Suprapubic skin (tissue), 4 donors: Measurements from ENCODE around the gene TKT. TPM values are rescaled to one million over a fixed set of nuclear protein-coding genes. Genes with fewer than 3 reads are reported as not detected.

Experiments used
- DNase-seq, 2 donors: peaks; one replicate each; pipeline ENCODE4 v3.0.0-alpha.2; 2019; ENCODE audit warnings: low spot score in 2 of 2
- H3K27ac ChIP-seq: fragments of 200-600 bp; sonication (generic); one replicate; pipeline ENCODE4 v1.5.1; 2019
- H3K27me3 ChIP-seq: fragments of 200-600 bp; sonication (generic); one replicate; pipeline ENCODE4 v1.5.1; 2019
- H3K36me3 ChIP-seq: fragments of 200-600 bp; sonication (generic); one replicate; pipeline ENCODE4 v1.5.1; 2019
- H3K4me1 ChIP-seq: fragments of 200-600 bp; sonication (generic); one replicate; pipeline ENCODE4 v1.5.1; 2019
- H3K4me3 ChIP-seq: fragments of 200-600 bp; sonication (generic); one replicate; pipeline ENCODE4 v1.5.1; 2019; ENCODE audit warnings: mild to moderate bottlenecking
- H3K9me3 ChIP-seq: fragments of 200-600 bp; sonication (generic); one replicate; pipeline ENCODE4 v1.5.1; 2019
- EP300 ChIP-seq: sonication (generic); formaldehyde crosslinking; IDR thresholded peaks from one replicate; pipeline ENCODE4 v1.6.1; 2017; ENCODE audit warnings: antibody characterized with exemption
- POLR2A ChIP-seq, 2 donors: fragments of 450-650 bp; IDR thresholded peaks; one replicate each; pipeline ENCODE4 v1.6.1; 2017; ENCODE audit warnings: antibody characterized with exemption in 2 of 2, mild to moderate bottlenecking in 2 of 2, moderate library complexity in 2 of 2
- POLR2AphosphoS5 ChIP-seq, 3 donors: sonication (generic); formaldehyde crosslinking; IDR thresholded peaks; one replicate each; pipeline ENCODE4 v1.6.1; 2017; ENCODE audit warnings: antibody characterized with exemption in 3 of 3
- WGBS: methylation state at CpG from one replicate; pipeline ENCODE4 v1.1.5; 2018; 5-methylcytosine and 5-hydroxymethylcytosine counted together
- total RNA-seq, 4 donors: library from RNA; depleted of rRNA; stranded (reverse); fragments of >200 nt; gene quantifications; one replicate each; pipeline ENCODE4 v1.1.0, GENCODE V29; 2016
- TF ChIP-seq, protein P1 (sequence below), 2 donors: fragments of 200-600 bp in 1 of 2; fragments of 450-650 bp in 1 of 2; sonication (generic) in 1 of 2; IDR thresholded peaks; one replicate each; pipeline ENCODE4 v1.5.1; 2016 to 2019; ENCODE audit warnings: antibody characterized with exemption in 2 of 2, mild to moderate bottlenecking in 1 of 2, moderate library complexity in 1 of 2

Gene TKT
- total RNA-seq, 4 donors from 2014 or later, result 107 to 194 (median 155) TPM

DNA sequence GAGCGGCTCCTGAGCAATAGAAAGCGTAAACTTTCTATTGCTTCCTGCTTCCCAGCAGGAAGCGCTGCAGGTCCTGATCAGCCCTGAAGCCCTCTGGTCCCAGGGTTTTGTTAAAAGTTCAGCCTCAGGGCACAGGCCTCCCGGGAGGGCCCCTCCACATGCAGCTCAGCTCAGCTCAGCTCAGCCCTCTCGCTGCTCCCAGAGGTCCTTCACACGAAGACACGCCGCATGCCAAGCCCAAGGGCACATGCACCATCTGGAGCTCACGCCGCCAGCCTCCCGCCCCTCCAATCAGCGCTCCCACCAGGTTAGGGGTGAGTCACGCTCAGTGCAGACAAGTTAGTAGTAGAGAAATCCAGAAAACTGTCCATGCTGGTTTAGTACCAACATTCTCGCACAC lies 12.7 kb downstream of the TKT start:
- H3K4me1 ChIP-seq, result peaks cover 25% of the 10 kb centered on the region
- no peak for DNase-seq
- WGBS, result 50% methylated on average over 13 of the region's 14 CpGs

DNA sequence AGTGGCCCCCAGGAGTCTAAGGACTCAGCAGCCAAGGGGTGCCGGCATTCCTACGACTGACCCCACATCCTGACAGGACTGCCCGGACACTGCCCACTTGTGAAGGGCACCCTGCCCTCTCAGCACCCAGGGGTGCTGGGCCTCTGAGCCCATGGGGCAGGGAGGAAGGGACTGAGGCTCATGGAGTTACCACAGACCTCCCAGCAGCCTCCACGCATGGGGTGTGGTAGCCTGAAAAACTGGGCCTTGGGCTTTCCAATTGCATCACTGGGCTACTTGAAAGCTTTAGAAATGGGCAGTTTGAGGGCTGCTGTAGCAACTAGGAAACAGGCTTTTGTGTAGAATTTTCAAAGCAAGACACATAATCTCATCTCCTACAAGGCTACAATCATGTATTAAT lies 13.2 kb downstream of the TKT start:
- TF ChIP-seq EP300 (no peak), POLR2A (IDR thresholded peaks at IDR 0.05) (no peak), POLR2AphosphoS5 (IDR thresholded peaks at IDR 0.05) (no peak)
- TF ChIP-seq, protein P1, sequence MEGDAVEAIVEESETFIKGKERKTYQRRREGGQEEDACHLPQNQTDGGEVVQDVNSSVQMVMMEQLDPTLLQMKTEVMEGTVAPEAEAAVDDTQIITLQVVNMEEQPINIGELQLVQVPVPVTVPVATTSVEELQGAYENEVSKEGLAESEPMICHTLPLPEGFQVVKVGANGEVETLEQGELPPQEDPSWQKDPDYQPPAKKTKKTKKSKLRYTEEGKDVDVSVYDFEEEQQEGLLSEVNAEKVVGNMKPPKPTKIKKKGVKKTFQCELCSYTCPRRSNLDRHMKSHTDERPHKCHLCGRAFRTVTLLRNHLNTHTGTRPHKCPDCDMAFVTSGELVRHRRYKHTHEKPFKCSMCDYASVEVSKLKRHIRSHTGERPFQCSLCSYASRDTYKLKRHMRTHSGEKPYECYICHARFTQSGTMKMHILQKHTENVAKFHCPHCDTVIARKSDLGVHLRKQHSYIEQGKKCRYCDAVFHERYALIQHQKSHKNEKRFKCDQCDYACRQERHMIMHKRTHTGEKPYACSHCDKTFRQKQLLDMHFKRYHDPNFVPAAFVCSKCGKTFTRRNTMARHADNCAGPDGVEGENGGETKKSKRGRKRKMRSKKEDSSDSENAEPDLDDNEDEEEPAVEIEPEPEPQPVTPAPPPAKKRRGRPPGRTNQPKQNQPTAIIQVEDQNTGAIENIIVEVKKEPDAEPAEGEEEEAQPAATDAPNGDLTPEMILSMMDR (IDR thresholded peaks at IDR 0.05), result no peak
- no peaks in the 10 kb centered on the region for H3K9me3 ChIP-seq
- no peak for DNase-seq
- H3K4me3 ChIP-seq, result no peak overlapping the region
- H3K4me1 ChIP-seq, result peaks cover 30% of the 10 kb centered on the region
- peaks cover 44% of the 10 kb centered on the region for H3K36me3 ChIP-seq
- H3K27me3 ChIP-seq, result no peaks in the 10 kb centered on the region
- no peak overlapping the region for H3K27ac ChIP-seq
- 65% methylated on average over 3 of the region's 4 CpGs for WGBS

More for the DNA sequence above, 12.7 kb downstream of the TKT start:
- Histone ChIP-seq H3K27ac (no peak overlapping the region), H3K4me3 (no peak overlapping the region), H3K27me3 (no peaks in the 10 kb centered on the region), H3K9me3 (no peaks in the 10 kb centered on the region), H3K36me3 (peaks cover 41% of the 10 kb centered on the region)
- TF ChIP-seq POLR2A (IDR thresholded peaks at IDR 0.05) (no peak), POLR2AphosphoS5 (IDR thresholded peaks at IDR 0.05) (no peak), EP300 (no peak)
- TF ChIP-seq, protein P1 (IDR thresholded peaks at IDR 0.05), result no peak

DNA sequence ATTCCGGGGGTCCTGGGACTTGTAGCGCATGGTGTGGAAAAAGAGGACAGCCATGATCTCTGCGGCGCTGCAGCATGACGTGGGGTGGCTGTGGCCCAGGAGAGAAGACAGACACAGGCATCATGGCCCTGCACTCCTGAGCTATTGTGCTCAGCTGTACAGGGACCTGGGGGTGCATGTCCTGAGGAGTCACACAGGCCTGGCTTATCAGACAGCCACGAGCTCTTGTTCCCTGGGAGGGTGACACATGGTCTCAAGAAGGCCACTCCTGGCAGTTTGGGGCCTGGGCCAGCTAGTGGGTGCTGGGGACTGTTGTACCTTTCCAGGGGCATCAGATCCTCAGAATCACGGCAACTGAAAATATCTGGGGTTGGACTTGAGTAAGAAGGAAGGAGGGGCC lies 13.7 kb downstream of the TKT start:
- peaks cover 32% of the 10 kb centered on the region for H3K4me1 ChIP-seq
- H3K36me3 ChIP-seq, result peaks cover 49% of the 10 kb centered on the region
- 93% methylated on average over 6 of the region's 7 CpGs for WGBS
- H3K27ac ChIP-seq, result no peak overlapping the region
- no peaks in the 10 kb centered on the region for H3K9me3 ChIP-seq
- TF ChIP-seq POLR2AphosphoS5 (IDR thresholded peaks at IDR 0.05), result no peak
- no peak for TF ChIP-seq EP300
- TF ChIP-seq POLR2A (IDR thresholded peaks at IDR 0.05), result no peak
- TF ChIP-seq, protein P1 (IDR thresholded peaks at IDR 0.05), result no peak
- H3K27me3 ChIP-seq, result no peaks in the 10 kb centered on the region
- H3K4me3 ChIP-seq, result no peak overlapping the region
- no peak for DNase-seq

DNA sequence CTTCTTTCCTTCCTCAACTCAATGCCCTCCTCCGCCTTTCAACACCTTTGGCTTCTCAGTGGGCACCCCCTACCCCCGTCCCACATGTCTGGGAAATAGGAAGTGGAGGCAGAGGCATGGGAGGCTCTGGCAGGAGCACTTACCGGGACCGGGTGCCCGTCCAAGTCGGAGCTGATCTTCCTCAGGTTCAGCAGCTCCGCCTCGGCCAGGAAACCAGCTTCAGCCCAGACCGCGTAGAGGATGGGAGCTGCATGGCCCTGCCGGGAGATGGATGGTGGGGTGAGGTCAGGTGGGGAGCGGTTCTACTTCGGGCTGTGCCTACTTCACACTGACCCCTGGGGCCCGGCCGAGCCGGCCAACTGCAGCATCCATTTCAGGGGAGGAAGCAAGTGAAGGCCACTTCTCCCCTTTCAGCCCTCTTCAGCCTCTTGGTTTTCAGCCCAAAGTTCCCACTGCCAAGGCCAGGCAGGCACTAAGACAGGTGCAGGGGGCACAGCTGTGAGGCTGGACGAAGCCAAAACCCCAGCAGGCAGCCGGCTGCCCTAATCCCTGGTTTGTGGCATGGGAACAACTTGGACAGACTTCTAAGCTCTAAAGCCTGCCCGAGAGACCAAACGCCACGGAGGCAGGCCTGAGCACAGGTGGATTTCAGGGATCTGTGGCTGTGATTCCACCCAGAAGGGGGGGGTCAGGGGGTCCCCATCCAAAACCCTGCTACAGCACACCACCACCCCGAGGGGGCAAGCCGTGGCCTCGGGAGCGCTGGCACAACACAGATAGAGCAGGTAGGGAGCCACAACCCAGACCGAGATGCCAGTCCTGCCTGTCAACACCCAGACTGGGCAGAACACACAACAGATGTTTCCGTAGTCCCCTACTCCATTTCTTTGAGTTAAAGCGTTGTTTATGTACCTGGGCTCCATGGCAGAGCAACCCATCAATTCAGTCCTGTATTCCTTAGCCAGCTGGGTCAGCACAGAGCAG lies 14.5 kb downstream of the TKT start:
- Histone ChIP-seq H3K27ac (no peak overlapping the region), H3K27me3 (no peaks in the 10 kb centered on the region), H3K4me1 (peaks cover 37% of the 10 kb centered on the region), H3K9me3 (no peaks in the 10 kb centered on the region), H3K4me3 (no peak overlapping the region), H3K36me3 (peaks cover 58% of the 10 kb centered on the region)
- no peak for TF ChIP-seq POLR2A (IDR thresholded peaks at IDR 0.05)
- TF ChIP-seq, protein P1 (IDR thresholded peaks at IDR 0.05), result no peak
- TF ChIP-seq EP300, result no peak
- TF ChIP-seq POLR2AphosphoS5 (IDR thresholded peaks at IDR 0.05), result no peak
- 94% methylated on average over 20 of the region's 28 CpGs for WGBS
- no peak for DNase-seq

DNA sequence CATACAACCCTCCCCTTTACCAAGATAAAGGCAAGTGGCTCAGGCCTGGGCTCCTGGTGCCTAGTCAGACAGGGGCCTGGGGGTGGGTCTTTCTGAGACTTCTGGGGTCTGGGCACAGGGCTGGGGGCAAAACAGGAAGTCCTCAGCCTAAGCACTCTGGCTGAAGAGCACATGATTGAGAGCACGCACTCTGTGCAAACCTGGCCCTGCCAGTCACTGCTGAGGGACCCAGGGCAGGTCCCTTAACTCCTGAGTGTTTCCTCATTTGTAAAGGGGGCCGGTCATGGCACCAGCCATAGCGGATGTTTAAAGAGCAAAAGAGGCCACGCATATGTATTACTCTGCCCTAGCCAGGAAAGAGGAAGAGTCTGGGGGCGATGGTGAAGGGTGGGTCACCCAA lies 16.0 kb downstream of the TKT start:
- peaks cover 42% of the 10 kb centered on the region for H3K4me1 ChIP-seq
- 95% methylated on average over 5 of the region's 5 CpGs for WGBS
- no peak overlapping the region for H3K27ac ChIP-seq
- peaks cover 70% of the 10 kb centered on the region for H3K36me3 ChIP-seq
- H3K9me3 ChIP-seq, result no peaks in the 10 kb centered on the region
- TF ChIP-seq, protein P1 (IDR thresholded peaks at IDR 0.05), result no peak
- TF ChIP-seq EP300, result no peak
- TF ChIP-seq POLR2AphosphoS5 (IDR thresholded peaks at IDR 0.05), result no peak
- TF ChIP-seq POLR2A (IDR thresholded peaks at IDR 0.05), result no peak
- H3K27me3 ChIP-seq, result no peaks in the 10 kb centered on the region
- no peak overlapping the region for H3K4me3 ChIP-seq
- no peak for DNase-seq
